Ecto neural progenitor cell (in vitro differentiated cells): ENCODE data around the gene GALNT15.

ENCODE experiments used
- DNase-seq: peaks from one replicate; pipeline ENCODE4 v3.0.0-alpha.2; 2018; ENCODE audit warnings: low spot score

Gene GALNT15

DNA sequence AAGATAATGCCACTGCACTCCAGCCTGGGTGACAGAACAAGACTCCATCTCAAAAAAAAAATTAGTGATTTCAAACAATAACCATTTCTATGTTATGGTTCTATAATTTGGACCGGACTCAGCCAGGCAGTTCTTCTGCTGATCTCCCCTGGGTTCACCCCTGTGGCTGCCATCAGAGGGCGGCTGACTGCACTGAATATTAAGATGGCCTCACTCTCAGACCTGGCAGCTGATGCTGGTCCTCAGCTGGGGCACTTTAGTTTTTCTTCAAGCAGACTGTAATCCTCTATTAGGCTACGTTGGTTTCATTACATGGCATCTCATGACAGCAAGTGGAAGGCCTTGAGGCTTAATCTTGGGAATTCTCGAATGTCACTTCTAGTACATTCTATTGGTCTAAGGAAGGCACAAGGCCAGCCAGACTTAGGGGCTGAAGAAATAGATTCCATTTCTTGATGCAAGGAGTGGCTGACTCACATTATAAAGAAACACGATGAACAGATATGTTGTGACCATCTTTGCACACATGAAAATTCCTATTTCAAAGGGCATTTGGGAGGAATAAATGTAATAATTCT lies 12.8 kb downstream of the GALNT15 start:
- DNase-seq: no peak

DNA sequence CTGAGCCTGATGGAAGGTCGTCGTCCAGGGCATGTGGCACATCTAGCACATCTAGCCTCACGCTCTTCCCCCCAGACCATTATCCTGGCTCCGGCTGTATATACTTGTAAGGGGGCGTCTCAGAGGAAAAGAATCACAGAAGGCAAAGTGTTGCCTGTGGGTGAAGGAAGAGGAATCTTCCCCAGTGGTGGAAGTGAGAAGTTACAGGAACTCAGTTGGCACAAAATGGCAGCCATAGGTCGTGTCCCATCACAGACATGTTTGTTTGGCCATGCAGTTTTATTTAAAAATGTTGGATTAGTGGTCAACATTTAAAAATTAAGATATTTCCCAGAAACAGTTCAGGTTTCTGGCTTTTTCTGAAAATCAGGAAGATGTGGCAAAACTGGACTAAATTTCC lies 13.6 kb downstream of the GALNT15 start:
- no peak for DNase-seq

DNA sequence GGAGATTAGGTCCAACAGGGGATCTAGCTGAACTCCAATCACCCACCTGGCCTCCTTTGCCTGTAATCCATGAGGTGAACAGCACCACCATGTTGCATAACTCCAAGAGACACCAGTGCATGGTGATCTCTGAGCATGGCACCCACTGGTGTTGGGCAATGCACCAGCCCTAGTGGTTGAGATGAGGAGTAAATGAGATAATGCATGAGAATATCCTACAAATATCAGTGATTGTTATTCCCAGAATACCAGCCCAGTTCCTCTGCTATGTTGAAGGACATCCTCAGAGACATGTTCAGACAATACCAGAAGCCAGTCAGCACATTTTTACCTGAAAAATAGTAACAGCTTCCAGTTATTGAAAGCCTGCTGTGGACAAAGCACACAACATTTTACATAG lies 14.7 kb downstream of the GALNT15 start:
- DNase-seq: no peak

DNA sequence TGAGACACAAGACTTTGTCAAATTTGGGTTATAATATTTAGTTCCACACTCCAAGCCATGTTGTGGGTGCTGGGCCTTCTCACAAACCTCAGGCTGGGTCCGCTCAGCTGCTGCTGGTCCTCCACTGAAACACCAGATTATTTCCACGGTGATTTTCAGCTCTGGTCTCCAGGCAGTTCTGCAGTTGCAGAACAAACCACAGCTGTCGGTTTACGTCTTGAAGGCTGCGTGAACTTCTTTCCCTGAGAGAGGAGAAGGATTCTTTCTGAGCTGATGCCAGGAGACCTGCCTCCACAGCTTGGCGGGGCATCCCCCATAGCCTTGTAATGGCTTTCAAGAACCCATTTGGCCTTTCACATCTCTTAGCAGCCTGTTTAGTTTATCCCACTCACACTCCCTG lies 16.2 kb downstream of the GALNT15 start:
- no peak for DNase-seq

DNA sequence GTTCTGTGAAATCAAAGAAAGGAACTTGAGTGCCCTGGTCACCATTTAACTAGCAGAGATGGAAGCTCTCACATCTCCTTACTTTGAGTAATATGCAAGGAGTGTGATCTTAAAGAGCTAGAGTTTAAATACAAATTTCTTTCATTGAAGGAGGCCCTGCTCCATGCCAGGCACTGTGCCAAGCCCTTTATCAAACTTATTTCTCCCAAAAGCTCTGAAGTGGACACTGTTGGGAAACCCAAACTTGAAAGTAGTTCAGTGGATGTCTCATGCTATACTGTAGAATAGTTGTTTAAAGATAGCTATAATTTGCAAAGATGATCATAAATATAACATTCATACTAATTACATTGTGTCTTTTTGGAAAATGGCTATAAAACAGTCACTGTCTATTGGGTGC lies 17.1 kb downstream of the GALNT15 start:
- no peak for DNase-seq

DNA sequence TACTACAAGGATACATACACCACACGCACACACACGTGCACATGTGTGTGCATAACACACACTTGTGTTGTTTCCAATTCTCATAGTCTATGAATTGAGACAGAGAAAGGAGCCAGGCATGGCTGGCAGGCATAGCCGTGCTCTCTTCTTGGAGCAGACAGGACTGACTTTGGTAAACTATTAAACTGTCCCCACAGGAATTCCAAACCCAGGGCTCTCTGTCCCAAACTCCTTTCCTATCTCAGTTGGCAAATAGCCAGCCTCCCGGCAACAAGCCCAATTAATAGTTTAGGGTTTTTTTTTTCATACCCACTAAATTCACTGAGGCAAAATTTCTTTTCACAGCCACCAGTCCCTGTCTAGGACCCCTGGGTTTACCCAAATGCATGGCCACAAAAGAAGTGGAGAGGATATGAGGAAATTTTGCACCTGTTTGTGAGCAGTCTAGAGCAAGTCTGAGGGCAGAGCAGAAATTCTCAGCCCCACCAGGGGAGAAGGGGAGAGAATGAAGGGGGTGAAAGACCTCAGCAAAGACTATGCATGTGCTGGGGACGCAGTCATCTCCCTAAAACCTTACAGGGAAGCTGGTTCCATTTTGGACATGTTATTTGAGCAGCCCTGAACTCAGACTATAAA lies 17.8 kb downstream of the GALNT15 start:
- no peak for DNase-seq

DNA sequence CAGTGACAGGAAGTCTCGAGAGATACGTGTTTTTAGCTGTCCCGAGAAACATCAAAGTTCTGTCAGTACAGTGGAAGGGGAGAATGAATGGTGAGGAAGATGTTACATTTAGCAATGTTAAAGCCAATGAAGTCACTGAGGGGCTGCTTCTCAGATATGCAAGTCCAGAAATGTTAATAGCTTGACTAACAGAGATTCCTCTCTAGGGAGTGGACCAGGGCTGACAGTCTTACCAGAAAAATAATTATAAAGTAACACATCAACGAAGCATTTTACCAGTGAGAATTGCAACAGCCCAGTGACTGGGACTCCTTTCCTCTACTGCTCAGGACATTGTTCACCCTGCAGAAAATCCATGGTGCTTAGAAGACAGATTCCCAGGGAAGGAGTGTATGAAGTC lies 23.9 kb downstream of the GALNT15 start:
- DNase-seq: no peak

DNA sequence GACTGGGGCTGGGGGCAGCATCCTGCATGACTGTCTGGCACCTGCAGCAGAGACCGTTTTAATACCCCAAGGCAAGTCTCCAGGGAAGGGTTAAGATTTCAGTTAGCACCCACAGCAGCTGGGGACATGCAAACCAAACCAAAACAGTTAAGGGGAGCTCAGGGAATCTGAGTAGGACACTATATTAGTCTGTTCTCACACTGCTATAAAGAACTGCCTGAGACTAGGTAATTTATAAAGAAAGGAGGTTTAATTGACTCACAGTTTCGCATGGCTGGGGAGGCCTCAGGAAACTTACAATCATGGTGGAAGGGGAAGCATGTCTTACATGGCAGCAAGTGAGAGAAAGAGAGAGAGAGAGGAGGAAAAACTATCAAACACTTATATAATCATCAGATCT lies 25.3 kb downstream of the GALNT15 start:
- no peak for DNase-seq

- no peak for DNase-seq
Measured at GRCh38 chr3:16200411-16200810, 25.9 kb downstream of the GALNT15 start.

- DNase-seq: no peak
Measured at GRCh38 chr3:16203031-16203430, 28.6 kb downstream of the GALNT15 start.

- no peak for DNase-seq
Measured at GRCh38 chr3:16203671-16204629, 29.5 kb downstream of the GALNT15 start.

DNA sequence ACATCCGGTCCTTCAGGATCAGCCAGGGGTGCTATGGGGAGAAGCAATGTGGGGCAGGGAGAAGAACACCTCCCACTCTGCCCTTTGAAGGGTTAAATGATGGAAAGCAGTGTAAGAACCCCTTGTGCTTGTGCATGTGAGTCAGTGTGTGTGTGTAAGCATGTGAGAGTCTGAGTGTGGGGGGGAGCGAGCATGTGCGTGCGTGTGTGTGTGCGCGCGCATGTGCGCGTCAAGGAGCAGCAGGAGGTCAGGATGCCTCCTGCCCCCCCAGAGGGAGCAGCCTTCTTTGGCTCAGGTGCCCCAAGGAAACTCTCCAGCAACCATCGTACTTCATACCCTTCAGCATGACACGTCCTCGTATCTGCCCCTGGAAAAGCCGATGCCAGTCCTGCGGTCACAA lies 30.3 kb downstream of the GALNT15 start:
- no peak for DNase-seq

- DNase-seq: no peak
Measured at GRCh38 chr3:16205156-16205870, 30.8 kb downstream of the GALNT15 start.

DNA sequence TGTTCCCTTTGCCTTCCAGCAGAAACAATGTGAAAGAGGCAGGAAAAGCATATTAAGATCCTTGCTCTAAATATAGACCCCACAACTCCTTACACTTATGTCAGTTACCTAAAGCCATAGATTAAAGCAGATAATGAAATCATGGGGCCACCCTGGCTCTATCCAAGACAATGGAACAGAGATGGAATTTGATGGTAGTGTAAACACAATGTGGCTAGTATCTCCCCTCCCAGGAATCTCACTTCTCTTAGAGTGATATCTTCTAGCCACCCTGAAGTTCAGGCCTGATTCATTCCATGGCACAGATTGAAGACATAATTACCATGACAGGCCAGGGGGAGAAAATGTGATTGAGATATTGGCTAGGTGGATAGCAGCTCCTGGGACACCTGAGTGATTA lies 32.6 kb downstream of the GALNT15 start:
- no peak for DNase-seq

GRCh38 chr3:16211176-16211904 lies 36.9 kb downstream of the GALNT15 start:
- no peak for DNase-seq

DNA sequence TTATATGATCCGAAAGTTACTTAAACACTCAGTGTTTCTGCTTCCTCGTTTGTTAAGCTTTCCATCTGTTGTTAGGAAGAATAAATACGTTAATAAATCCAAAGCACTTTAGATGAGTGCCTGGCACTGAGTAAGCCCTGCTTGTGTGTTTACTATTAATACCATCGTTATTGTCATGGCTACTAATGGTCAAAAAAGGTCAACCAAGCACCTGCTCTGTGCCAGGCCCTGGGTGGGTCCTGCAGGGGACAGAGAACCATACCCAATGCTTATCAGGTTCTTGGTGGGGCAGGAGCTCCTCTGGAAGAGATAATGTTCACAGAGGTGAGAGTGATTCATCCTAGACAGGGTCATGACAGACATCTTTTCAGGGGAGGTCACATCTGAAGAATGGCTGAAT lies 39.9 kb downstream of the GALNT15 start:
- no peak for DNase-seq

DNA sequence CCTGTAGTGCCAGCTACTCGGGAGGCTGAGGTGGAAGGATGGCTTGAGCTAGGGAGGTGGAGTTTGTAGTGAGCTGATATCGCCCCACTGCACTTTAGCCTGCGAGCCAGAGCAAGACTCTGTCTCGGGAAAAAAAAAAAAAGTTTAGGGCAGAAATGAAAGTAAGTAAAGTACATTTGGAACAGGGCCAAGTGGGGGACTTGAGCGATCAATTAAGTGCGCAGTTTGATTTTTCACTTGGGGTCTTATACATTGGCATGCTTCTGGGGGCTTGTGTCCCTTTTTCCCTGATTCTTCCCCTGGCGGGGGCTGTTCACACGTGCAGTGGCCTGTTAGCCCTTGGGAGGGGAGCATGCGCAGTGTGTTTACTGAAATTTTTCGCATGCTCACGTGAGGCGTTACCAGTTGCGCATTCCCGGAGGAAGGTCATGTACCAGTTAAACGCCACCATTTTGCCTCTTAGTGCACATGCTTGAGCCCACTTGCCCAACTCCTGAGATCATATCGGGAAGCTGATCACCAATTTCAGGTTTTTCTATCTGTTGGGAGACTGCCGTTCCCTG lies 42.0 kb downstream of the GALNT15 start:
- DNase-seq: no peak

DNA sequence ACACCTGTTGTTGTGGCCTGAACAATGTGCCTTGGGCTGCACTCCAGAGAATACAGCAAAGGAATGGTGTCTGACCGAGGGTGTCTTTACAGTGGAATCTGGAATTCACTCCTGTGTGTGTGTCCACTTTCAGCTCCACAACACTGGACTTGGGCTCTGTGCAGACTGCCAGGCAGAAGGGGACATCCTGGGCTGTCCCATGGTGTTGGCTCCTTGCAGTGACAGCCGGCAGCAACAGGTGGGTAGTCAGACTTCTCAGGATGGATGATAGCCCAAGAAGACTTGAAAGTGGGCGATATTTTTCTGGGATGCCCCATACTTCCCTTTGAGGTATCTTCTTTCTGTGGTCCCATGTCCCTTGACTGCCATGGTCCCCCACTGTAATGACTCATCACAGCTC lies 45.3 kb downstream of the GALNT15 start:
- DNase-seq: no peak

GRCh38 chr3:16221990-16222389 lies 47.5 kb downstream of the GALNT15 start:
- DNase-seq: no peak

DNA sequence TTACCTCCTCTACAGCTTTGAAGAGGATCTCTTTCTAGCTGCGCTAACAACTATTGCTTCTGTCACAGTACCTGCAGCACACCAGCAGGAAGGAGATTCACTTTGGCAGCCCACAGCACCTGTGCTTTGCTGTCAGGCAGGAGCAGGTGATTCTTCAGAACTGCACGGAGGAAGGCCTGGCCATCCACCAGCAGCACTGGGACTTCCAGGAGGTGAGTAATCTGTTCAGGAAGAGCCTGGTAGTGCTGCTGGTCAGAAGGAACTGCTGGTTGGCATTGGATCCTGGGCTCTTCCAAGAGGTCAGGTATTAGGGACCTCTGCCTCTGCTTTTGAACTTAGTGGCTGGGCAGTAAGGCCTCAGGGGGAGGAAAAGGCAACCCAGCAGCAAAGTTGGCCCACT lies 48.1 kb downstream of the GALNT15 start:
- DNase-seq: no peak

GRCh38 chr3:16224325-16224724 lies 49.8 kb downstream of the GALNT15 start:
- DNase-seq: no peak

- DNase-seq: no peak
Measured at GRCh38 chr3:16227566-16227965, 53.1 kb downstream of the GALNT15 start.
